Peyer's patch (tissue), 4 donors: ENCODE results near the gene KNOP1.

Experiments used
- POLR2A ChIP-seq, 2 donors: fragments of 450-650 bp; IDR thresholded peaks; one replicate each; pipeline ENCODE4 v1.5.1; 2017; ENCODE audit warnings: antibody characterized with exemption in 2 of 2, mild to moderate bottlenecking in 2 of 2, moderate library complexity in 2 of 2
- TF ChIP-seq, protein P1 (sequence below), 6 experiments: fragments of 450-650 bp in 4 of 6; fragments of 200-600 bp in 2 of 6; sonication (generic) in 1 of 6; IDR thresholded peaks; one replicate each; pipeline ENCODE4 v1.5.1; 2017 to 2019; ENCODE audit warnings: antibody characterized with exemption in 6 of 6, mild to moderate bottlenecking in 3 of 6, moderate library complexity in 1 of 6

DNA sequence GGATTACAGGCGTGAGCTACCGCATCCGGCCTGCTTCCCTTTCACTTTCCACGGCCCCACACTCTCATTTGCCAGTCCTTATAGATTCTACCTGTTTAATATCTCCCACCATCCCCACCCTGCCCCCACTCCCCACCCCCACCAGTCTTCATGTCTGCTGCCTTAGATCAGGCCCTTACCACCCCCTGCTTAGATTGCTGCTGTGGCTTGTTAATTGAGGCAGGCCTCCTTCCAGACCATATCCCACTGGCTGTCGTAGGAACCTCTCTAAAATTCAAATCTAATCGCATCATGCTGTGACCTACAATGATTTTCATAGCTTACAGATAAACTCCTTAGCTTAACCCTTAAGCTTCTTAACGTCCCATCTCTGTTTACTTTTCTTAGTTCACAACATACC is 5.0 kb upstream of the KNOP1 start:
- TF ChIP-seq POLR2A (IDR thresholded peaks at IDR 0.05) = no peak
- TF ChIP-seq, protein P1, sequence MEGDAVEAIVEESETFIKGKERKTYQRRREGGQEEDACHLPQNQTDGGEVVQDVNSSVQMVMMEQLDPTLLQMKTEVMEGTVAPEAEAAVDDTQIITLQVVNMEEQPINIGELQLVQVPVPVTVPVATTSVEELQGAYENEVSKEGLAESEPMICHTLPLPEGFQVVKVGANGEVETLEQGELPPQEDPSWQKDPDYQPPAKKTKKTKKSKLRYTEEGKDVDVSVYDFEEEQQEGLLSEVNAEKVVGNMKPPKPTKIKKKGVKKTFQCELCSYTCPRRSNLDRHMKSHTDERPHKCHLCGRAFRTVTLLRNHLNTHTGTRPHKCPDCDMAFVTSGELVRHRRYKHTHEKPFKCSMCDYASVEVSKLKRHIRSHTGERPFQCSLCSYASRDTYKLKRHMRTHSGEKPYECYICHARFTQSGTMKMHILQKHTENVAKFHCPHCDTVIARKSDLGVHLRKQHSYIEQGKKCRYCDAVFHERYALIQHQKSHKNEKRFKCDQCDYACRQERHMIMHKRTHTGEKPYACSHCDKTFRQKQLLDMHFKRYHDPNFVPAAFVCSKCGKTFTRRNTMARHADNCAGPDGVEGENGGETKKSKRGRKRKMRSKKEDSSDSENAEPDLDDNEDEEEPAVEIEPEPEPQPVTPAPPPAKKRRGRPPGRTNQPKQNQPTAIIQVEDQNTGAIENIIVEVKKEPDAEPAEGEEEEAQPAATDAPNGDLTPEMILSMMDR (IDR thresholded peaks at IDR 0.05) = no peak
